ENCODE data around the gene RMI2.

DNA sequence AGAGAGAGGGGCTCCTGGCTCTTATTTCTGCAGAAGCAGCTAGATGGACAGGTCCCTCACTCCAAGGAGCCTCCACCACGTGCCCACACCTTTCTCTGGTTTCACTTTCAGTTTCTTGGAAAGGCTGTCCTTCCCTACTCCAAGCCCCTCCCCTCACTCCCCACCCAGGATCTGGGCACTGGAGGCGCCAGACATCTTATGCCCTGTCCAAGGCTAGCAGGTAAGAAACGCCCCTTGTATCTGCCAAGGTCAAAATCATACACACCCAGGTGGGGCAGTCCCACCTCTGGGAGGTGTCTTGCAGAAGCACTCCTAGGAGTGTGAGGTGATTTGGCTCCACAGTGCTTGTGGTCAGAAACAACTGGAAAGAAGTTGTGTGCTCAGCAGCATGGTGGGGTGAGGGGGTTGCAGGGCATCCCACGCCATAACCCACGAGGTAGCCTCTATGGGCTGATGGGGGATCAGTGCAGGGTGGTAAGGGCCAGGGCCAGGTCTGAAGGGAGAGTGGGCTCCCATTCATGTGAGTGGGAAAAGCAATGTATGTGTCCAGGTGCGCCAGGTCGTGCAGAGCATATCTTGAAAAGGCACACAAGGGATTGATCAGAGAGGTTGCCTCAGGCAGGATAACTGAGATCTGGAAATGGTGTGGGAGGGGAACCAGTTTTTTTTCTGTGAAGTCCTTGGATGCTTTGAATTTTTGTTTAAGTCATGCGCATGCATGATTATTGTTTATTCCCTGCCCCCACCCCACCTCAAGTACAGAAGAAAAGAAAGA, 32.4 kb upstream of the RMI2 start:
- TF ChIP-seq EP300 (IDR thresholded peaks at IDR 0.05; ENCODE audit: borderline replicate concordance in 1 of 2, low read depth in 2 of 2, low read length in 2 of 2), result peak in 1 of 2 experiments; percentile 6; a peak in 1 of 3 replicates
- TF ChIP-seq HDAC6 (IDR thresholded peaks at IDR 0.05; ENCODE audit: low read depth, low read length), result no peak
- TF ChIP-seq, protein P1, sequence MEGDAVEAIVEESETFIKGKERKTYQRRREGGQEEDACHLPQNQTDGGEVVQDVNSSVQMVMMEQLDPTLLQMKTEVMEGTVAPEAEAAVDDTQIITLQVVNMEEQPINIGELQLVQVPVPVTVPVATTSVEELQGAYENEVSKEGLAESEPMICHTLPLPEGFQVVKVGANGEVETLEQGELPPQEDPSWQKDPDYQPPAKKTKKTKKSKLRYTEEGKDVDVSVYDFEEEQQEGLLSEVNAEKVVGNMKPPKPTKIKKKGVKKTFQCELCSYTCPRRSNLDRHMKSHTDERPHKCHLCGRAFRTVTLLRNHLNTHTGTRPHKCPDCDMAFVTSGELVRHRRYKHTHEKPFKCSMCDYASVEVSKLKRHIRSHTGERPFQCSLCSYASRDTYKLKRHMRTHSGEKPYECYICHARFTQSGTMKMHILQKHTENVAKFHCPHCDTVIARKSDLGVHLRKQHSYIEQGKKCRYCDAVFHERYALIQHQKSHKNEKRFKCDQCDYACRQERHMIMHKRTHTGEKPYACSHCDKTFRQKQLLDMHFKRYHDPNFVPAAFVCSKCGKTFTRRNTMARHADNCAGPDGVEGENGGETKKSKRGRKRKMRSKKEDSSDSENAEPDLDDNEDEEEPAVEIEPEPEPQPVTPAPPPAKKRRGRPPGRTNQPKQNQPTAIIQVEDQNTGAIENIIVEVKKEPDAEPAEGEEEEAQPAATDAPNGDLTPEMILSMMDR (IDR thresholded peaks at IDR 0.05; ENCODE audit: control extremely low read depth in 1 of 3, insufficient read depth in 1 of 3, low read depth in 1 of 3, low read length in 3 of 3), result no peak
- no peak for TF ChIP-seq MAFK (IDR thresholded peaks at IDR 0.05; ENCODE audit: low read depth, low read length)
- no peak for TF ChIP-seq CREB1 (IDR thresholded peaks at IDR 0.05)
- no peak for TF ChIP-seq RFX5 (IDR thresholded peaks at IDR 0.05; ENCODE audit: borderline replicate concordance, low read depth, low read length)
- TF ChIP-seq BCL11A (IDR thresholded peaks at IDR 0.05; ENCODE audit: low read depth in 2 of 2, low read length in 2 of 2), result no peak
- no peak for TF ChIP-seq SAP30 (IDR thresholded peaks at IDR 0.05; ENCODE audit: insufficient read depth, insufficient replicate concordance, low read length)
- peak; percentile 49; the same call in 1 of the 2 replicates for TF ChIP-seq USF2 (IDR thresholded peaks at IDR 0.05; ENCODE audit: low read length)
- TF ChIP-seq POLR2A (IDR thresholded peaks at IDR 0.05; ENCODE audit: control extremely low read depth in 1 of 2, low read depth in 2 of 2, low read length in 2 of 2), result no peak
- TF ChIP-seq SIN3A (conservative IDR thresholded peaks at IDR 0.05 in 1 of 2, IDR thresholded peaks at IDR 0.05 in 1 of 2; ENCODE audit: low read depth in 1 of 2, low read length in 2 of 2), result no peak; a peak in 1 of 4 replicates
- no peak for TF ChIP-seq HDAC2 (IDR thresholded peaks at IDR 0.05; ENCODE audit: borderline replicate concordance in 1 of 2, low read depth in 2 of 2, low read length in 2 of 2)
- TF ChIP-seq CEBPB (IDR thresholded peaks at IDR 0.05; ENCODE audit: low read depth, low read length), result no peak
